DMS153 (cell line): Measurements from ENCODE around the gene RMND5B.
A peak's percentile ranks its signal among the peaks of the same experiment; 100 is the strongest.
"Not testable (repeated sequence)": the region's sequence is repeated elsewhere in the genome, so short reads cannot be mapped to it uniquely, and the experiment has no call there.

ENCODE experiments used
- DNase-seq: peaks from one replicate; lab custom pipeline; 2025; lab: John Stamatoyannopoulos, UW

RMND5B gene

DNA sequence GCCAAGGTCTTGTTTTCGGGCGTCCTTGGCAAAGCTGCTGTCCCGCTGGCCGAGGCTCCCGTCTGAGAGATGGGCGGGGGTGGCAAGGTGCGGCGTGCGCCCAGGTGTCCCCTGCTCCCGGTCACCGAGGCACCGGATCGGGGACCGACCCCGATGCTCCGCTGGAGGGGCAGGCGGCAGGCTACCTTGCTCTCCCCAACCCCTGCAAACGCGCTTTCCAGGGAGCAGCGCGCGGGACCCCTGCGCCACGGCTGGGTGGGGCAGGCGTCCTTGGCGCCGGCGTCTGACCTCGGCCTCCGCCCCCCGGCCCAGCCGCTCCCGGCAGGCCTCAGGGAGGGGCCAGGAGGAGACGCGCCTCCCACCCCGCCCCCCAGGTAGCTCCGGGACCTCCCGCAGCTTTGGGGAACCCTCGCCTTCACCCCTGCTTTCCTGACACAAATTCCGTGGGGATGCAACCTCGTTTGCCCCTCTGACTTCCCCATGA, 16.9 kb upstream of the RMND5B start:
- no peak for DNase-seq

DNA sequence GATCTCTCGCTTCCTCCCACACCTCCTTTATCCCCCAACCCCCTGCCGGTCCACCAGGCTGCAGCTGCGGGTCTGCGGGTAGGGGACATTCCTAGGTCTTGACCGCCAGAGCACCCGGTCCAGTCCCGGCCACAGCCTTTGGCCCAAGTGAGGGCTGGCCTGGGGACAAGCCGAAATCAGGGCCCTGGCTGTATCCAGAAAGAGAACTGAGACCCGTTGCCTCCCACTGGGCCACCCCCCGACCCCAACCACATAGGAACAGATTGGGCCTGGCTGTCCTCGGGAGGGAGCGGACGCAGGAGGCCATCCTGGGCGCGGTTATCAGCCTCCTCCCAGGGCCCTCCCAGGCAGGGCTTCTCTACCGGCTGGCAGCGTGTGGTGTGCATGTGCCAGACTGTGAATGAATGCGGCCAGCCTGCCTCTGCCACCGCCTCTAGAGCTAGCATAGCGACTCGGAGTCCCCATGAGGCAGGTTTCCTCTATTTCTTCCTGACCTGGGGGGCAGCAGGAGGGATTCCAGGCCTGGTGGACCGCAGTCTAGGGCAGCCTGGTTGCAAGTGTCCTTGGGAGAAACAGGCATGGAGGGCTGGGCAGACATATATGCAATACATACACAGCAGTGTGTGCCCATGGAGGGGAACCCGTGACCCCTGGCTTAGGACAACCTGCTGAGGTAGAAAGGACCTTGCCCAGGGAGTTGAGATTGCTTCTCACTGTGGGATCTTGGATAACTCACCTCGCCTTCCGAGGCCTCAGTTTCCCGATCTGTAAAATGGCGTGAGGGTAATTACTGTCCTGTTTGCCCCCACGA, 16.3 kb upstream of the RMND5B start:
- no peak for DNase-seq

DNA sequence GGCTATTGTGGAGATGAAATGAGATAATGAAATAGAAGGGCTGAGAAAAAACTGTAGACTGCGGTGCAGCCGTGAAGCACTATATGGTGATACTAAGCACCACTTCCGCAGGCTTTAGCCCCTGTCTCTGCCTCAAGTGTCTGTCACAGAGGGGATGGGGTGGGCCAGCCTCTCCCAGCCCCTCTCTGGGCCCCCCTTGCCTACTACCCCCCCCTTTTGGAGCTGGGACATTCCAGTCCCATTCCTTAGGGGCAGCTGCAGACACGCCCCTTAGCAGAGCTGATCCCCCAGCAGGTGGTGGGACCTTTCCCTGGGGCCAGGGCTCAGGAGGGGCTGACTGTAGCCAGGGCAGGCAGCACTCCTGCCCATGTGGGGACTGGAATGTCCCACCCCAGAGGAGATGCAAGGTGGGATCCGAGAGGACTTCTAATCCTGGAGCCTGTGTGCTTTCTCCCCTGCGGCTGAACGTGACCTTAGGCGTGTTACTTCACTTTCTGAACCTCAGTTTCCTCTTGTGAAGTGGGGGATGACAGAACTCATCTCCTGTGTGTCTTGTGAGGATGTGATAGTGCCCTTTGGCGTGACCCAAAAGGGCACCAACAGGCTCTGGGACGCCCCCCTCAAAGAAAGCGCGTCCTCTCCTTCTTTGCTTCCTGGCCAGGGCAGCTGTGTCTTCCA, 15.5 kb upstream of the RMND5B start:
- DNase-seq: no peak

DNA sequence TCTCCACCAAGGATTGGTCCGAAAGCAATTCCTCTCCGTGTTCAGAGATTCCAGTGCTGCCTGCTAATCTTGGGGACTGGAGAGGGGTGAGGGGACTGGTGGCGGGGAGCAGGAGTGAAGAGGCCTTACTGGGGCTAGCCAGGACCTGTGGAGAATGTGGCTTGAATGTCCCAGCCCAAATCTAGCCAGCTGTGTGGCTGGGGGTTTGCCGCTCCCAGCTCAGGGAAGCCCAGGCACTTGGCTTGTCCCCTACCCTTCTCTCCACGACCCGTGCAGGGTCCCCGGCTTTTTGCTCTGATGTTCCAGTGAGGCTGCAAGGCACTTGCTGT, 15.0 kb upstream of the RMND5B start:
- no peak for DNase-seq

DNA sequence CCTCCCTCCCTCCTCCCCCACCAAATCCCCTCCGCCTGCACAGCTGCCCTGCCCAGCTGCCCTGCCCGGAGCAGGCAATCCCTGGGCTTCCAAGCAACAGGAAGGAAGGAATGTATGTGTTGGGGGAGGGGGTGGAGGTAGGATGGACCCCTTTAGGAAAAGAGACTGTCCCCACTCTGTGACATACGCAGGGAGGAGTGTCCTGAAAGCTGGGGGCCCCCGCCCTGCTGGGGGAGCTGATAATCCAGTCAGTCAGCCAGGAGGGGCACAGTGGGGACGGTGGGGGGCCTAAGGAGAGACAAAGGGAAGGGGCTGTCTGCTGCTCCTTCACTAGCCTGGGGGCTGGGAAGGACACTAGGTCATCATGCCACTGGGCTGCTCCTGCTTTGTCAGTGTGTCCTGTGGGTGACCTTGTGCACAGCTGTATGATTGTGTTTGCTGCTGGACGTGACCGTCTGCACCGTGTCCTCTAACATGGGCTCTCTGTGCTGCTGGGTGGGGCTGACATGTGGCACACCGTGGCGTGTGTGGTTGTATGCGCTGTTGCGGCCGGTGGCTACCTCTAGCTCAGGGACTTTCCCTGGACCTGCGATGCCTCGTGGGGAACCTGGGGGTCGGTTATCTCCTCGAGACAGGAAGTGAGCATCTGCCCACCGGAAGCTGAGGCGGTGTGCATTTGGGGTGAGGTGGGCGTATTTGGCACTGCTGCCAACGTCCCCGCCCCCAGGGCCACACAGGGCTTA, 14.5 kb upstream of the RMND5B start:
- no peak for DNase-seq

DNA sequence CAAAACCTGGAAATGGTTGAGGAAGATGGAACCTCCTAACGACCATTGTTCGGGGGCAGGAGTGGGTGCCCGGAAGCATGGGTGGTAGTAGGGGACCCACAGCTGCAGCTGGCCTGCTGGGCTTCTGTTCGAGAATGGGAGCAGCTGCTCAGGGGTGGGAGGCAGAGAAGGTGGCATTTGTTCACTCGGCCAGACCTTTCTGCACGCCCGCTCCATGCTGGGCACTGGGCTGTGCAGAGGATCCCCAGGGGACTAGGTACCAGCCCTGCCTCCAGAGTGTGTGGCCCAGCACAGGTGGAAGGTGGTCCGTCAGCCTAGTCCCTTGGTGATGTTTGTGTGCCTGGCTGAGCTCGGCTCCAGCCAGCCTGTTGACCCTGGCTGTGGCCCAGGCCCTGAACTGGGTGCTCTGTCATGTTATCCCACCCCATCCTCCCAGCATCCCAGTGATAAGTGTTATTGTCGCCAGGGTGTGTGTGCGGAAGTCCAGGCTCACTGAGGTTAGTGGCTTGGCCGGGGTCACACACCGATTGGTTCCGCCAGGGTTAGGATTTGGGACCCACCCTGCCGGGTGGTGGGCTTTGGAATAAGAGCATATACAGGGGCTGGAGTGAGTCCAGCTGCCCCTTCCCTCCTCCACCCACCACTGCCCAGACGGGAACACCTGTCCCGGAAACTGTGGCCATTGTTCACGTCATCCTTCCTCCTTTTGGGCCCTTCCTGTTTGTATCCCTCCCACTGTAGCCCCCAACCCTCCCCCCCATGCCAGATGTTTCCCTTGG, 12.7 kb upstream of the RMND5B start:
- no peak for DNase-seq

DNA sequence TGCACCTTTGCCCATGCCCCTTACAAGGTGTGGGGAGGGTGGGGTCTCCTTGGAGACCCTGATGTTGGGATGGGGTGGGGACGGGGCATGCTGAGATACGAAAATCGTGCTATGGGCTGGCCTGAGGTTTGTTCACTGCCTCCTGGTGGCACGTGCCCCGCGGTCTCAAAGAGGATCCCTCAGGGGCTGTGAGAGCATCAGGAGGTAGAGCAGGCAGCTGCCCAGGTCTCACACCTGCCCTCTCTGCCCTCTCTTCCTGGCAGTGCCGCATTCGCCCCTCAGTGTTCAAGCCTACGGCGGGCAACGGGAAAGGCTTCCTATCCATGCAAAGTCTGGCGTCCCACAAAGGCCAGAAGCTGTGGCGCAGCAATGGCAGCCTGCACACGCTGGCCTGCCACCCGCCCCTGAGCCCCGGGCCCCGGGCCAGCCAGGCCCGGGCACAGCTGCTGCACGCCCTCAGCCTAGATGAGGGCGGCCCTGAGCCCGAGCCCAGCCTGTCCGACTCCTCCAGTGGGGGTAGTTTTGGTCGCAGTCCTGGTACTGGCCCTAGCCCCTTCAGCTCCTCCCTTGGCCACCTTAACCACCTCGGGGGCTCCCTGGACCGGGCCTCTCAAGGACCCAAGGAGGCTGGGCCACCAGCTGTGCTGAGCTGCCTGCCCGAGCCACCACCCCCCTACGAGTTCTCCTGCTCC, 10.8 kb upstream of the RMND5B start:
- no peak for DNase-seq

DNA sequence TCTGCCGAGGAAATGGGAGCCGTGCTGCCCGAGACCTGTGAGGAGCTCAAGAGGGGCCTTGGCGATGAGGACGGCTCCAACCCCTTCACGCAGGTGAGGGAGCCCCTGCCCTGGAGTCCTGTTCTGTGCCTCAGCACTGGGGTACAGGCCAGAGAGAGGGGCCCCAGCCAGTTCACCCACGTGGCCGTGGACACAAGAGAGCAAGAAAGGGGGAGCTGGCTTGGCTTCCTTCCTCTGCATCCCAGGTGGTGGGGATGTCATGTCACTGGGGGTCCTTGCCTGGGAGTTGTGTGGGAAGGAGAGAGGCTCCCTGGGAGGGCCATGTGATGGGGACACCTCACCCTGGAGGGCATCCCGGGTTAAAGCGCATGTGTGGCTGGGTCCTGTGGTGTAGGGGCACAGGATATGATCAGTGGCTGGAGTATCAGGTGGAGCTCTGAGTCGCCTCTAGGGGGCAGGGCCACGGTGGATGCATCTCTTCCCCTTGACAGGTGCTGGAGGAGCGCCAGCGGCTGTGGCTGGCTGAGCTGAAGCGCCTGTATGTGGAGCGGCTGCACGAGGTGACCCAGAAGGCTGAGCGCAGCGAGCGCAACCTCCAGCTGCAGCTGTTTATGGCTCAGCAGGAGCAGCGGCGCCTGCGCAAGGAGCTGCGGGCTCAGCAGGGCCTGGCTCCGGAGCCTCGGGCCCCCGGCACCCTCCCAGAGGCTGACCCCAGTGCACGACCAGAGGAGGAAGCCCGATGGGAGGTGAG, 10.0 kb upstream of the RMND5B start:
- DNase-seq: peak; percentile 73

DNA sequence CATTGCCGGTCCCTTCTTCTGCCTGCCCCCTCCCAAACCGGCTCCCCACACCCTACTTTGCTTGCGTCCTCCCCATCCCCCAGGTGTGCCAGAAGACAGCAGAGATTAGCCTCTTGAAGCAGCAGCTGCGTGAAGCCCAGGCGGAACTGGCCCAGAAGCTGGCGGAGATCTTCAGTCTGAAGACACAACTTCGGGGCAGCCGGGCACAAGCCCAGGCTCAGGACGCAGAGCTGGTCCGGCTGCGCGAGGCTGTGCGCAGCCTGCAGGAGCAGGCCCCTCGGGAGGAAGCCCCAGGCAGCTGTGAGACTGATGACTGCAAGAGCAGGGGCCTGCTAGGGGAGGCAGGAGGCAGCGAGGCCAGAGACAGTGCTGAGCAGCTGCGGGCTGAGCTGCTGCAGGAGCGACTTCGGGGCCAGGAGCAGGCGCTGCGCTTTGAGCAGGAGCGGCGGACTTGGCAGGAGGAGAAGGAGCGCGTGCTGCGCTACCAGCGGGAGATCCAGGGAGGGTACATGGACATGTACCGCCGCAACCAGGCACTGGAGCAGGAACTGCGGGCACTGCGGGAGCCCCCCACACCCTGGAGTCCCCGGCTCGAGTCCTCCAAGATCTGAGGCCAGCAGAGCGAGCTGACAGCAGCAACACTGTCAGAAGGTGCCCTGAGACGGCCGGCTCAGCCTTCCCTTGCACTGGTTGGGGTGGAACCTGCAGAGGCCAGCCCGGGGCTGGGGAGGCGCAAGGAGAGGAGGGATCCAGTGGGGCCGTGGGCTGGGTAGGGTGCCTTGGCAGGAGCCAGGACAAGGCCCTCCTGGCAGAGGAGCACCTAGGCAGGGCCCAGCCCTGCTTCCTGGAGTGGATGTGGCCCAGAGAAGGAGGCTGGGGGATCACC, 9.2 kb upstream of the RMND5B start:
- no peak for DNase-seq

DNA sequence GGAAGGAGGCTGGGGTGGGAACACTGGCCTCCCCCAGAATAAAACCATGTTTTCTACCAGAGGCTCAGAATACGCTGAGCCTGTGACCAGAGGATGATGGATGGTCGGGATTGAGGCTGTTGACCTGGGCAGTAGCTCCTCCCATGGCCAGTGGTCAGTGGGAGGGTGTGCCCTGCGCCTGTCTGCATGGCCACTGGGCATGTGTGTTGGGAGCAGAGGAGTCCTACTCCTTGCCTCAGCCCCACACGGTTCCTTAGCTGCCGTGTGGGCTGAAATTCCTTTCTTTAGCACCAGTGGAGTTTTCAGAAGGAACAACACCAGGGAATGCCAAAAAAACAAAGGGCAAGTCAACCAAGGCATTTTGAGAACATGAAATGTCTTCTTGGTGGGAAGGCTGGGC, 8.5 kb upstream of the RMND5B start:
- no peak for DNase-seq

DNA sequence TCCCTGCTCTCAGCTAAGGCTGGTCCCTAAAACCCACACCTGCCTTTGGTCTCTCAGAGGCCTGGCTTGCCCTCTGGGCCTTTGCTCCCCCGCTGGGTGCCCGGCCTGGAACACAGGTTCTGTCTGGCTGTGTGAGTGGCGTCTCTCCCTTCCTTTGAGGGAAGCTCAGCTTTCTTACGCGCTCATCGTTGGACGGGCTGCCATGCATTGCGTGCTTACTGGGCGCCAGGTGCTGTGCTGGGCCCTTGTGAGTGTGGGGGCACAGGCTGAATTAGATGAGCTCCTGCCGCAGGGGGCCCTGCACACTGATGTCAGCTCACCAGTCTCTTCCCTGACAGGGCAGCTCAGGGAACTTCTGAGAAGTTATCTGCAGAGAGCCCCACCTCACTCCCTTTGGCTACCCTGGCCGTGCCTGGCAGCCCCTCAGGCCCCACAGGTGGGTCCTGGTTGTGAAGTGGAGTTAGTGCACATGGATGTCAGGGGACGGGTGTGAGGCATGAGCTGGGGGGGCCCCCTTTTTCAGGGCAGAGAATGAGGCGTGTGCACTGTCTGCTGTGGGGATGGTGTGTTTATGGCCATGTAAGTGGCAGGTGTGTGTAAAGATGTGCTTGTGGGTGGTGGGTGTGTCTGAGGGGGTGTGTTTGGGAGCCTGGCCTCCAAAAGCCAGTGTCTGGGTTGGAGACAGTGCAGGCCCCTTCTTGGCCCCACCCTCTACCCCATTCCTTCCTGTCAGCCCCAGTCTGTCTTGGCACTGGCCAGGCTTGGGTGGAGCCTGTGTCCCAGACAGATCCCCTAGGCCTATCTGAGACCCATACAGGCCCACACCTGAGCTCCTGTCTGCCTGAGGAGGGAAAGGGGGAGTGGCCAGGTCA, 7.5 kb upstream of the RMND5B start:
- DNase-seq: no peak

DNA sequence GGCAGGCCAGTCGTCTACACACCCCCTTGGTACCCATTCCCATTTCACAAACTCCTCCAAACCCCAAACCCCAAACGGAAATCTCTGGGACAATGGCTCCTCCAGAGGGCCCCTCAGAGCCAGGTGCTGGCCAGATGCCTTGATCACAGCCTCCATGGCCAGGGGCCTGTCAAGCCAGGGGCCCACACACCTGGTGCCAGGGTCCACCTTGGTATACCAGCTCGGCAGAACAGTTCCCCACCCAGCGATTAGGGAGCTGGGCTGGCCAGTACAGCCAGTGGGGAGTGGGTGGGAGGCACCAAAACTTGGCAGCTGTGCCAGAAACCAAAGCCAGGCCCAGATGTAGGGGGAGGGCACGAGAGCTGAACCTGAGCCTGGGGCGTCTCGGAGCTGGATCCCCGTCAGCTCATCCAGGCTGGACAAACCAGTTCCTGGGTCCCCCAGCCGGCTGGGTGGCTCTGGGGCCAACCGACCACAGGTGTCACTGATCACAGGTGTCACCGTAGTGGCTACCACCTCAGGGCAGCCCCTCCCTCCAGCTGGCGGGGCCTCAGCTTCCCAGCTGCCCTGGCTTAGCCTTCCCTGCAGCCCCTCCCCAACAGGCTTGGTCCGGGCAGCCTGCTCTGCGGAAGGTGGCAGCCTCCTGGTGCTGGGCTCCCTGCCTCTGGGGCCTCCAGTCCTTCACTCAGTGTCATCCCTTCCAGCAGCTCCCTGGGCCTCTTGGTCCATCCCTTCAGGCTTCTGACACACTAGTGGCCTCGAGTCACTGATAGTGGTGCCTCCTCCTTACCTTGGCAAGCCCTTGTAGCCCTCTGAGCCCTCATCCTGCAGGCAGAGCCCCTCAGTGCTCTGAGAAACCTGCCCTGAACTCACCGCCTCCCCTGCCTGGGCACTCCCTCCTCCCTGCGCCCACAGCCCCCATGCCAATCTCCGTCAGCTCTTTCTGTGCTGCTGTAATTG, 6.6 kb upstream of the RMND5B start:
- DNase-seq: no peak

DNA sequence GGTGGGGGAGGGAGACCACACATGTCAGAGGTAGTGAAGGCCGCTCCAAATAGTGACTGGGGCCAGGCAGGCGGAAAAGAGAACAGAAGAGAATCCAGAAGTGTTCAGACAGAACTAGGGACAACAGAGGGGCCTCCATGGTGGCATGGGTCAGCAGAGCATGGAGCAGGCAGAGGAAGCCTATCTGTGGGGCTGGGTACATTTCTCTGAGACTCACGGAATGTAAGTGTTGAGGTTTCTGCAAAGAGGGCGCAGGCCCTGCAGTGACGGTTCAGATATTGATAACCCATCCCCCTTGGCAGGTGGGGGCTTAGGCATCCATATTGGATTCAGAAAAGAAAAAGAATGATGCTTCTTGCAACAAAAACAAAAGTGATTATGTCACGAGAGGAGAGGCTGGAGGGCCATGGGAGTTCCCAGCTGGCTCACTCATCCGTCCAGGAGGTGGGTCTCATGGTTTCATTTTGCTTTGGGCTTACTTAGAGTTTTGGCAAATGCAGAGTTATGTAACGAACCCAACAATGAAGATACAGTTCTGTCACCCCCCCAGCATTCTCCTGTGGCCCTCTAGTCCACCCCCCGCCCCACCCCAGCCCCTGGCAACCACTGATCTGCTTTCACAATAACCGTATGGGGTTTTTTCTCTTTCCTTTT, 5.4 kb upstream of the RMND5B start:
- DNase-seq: no peak

DNA sequence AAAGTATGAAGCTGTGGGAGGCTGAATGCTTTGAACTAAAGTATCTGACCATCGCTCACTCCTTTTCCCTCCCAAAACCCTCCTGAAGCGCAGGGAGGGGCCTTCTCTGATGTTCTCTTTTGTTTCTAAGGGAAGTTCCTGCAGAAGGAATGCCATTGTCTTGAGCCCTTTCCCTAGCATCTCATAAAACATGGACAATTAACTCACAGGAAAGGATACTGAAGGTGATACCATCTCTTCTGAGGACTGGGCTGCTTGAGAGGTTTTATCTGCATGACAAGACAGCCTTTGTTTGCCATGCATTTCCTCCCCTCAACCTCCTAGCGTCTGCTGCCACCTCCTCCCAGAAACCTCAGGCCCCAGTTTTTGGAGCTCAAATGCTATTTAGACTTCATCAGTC, 4.3 kb upstream of the RMND5B start:
- no peak for DNase-seq

DNA sequence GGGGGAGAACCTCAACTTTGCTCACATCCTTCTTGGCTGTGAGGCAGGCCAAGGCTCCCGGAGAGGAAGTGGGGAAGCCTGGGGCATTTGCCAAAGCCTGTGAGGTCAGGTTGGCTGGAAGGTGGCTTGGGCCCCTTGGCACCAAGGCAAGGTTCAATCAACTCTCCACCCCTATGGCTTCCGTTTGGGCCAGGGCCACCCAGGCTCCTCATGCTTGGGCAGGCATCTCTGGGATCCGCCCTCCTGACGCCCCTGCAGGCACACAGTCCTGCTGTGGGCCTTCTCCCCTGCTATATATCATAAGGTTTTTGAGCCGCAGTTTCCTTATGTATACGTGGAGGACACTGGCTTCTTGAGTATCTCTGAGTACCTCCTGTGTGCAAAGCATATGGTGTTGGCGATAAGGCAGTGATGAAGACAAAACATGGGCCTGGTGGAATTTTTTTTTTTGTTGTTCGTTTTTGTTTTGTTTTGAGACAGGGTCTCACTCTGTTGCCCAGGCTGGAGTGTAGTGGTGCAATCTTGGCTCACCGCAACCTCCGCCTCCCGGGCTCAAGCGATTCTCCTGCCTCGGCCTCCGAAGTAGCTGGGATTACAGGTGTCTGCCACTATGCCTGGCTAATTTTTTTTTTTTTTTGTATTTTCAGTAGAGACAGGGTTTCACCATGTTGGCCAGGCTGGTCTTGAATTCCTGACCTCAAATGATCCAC, 3.4 kb upstream of the RMND5B start:
- not testable (repeated sequence) for DNase-seq

DNA sequence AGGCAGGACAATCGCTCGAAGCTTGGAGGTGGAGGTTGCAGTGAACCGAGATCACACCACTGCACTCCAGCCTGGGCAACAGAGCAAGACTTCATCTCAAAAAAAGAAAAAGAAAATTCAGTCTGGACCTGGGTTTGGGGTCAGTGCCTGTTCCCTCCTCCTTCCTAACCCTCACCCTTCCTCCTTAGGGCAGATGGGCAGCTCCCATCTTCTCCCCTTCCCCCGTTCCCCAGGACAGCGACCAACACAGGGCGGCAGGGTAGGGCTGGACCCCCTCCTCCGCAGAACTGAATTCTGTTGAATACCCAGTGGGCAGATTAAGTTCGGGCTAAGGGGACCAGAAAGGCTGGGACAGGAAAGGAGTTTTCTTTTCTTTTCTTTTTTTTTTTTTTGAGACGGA, 1.5 kb upstream of the RMND5B start:
- DNase-seq: no peak

DNA sequence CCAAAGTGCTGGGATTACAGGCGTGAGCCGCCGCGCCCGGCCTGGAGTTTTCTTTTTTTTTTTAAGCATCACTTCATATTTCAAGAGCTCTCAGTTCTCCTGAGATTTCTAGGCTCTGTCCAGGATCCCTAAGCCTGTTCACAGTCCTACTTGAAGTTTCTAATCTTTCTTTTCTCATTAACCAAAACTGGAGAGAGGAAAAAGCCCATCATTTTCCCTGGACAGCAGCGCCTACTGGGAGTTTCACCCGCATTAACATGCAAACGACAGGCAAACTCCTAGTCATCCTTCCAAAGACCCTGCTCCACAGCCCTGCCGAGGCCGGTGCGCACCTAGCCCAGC, 609 bp upstream of the RMND5B start:
- DNase-seq: not testable (repeated sequence)
